ENCODE data around the gene UNC13B.

UNC13B gene

GRCh38 chr9:35340046-35340445 lies 178.2 kb downstream of the UNC13B start:
- DNase-seq = no peak

GRCh38 chr9:35341021-35341420 lies 179.2 kb downstream of the UNC13B start:
- no peak for DNase-seq

- no peak for DNase-seq
Observed at GRCh38 chr9:35341585-35341984, 179.8 kb downstream of the UNC13B start.

- DNase-seq = no peak
Observed at GRCh38 chr9:35342221-35342958, 180.6 kb downstream of the UNC13B start.

GRCh38 chr9:35348109-35348508 lies 186.3 kb downstream of the UNC13B start:
- DNase-seq = no peak

GRCh38 chr9:35349287-35349990 lies 187.6 kb downstream of the UNC13B start:
- no peak for DNase-seq

GRCh38 chr9:35350212-35350611 lies 188.4 kb downstream of the UNC13B start:
- DNase-seq = no peak

- no peak for DNase-seq
Observed at GRCh38 chr9:35350827-35351549, 189.2 kb downstream of the UNC13B start.

GRCh38 chr9:35353731-35354365 lies 192.0 kb downstream of the UNC13B start:
- DNase-seq = no peak

- DNase-seq = no peak
Observed at GRCh38 chr9:35355939-35356338, 194.1 kb downstream of the UNC13B start.

- DNase-seq = no peak
Observed at GRCh38 chr9:35357116-35357515, 195.3 kb downstream of the UNC13B start.

- no peak for DNase-seq
Observed at GRCh38 chr9:35357826-35358225, 196.0 kb downstream of the UNC13B start.

GRCh38 chr9:35364817-35365585 lies 203.2 kb downstream of the UNC13B start:
- no peak for DNase-seq

- no peak for DNase-seq
Observed at GRCh38 chr9:35366627-35367026, 204.8 kb downstream of the UNC13B start.

GRCh38 chr9:35367451-35367850 lies 205.6 kb downstream of the UNC13B start:
- DNase-seq = no peak

- no peak for DNase-seq
Observed at GRCh38 chr9:35370241-35370640, 208.4 kb downstream of the UNC13B start.

- no peak for DNase-seq
Observed at GRCh38 chr9:35374436-35374835, 212.6 kb downstream of the UNC13B start.

- no peak for DNase-seq
Observed at GRCh38 chr9:35374910-35375309, 213.1 kb downstream of the UNC13B start.

GRCh38 chr9:35380039-35380438 lies 218.2 kb downstream of the UNC13B start:
- no peak for DNase-seq

GRCh38 chr9:35380619-35381018 lies 218.8 kb downstream of the UNC13B start:
- DNase-seq = no peak

GRCh38 chr9:35385042-35385441 lies 223.2 kb downstream of the UNC13B start:
- no peak for DNase-seq

GRCh38 chr9:35395076-35395705 lies 233.4 kb downstream of the UNC13B start:
- no peak for DNase-seq

All from CD4-positive, alpha-beta T cell treated with Interleukin-15 for 1 hour (primary cell).